ENCODE measurements around the gene KRT222. TPM values are rescaled to one million over a fixed set of nuclear protein-coding genes. Genes with fewer than 3 reads are reported as not detected.

KRT222 gene
- total RNA-seq, 2 experiments from 2014 or later: not detected

- H3K27me3 Mint-ChIP-seq: peaks cover 44% of the 10 kb centered on the region
- no peak overlapping the region for H3K27ac Mint-ChIP-seq
- no peaks in the 10 kb centered on the region for H3K9me3 Mint-ChIP-seq
- POLR2A ChIA-PET: no interaction called here
- peaks cover 8% of the 10 kb centered on the region for H3K4me1 Mint-ChIP-seq
- H3K36me3 Mint-ChIP-seq: no peaks in the 10 kb centered on the region
- ATAC-seq (ENCODE audit: low read depth) (no peak), DNase-seq (no peak)
- H3K4me3 Mint-ChIP-seq: no peak overlapping the region
These were observed 16.0 kb upstream of the KRT222 start for GRCh38 chr17:40680998-40681397.

GRCh38 chr17:40679523-40679907, 14.5 kb upstream of the KRT222 start:
- DNase-seq: no peak
- H3K4me1 Mint-ChIP-seq: peaks cover 8% of the 10 kb centered on the region
- no peaks in the 10 kb centered on the region for H3K36me3 Mint-ChIP-seq
- no peak overlapping the region for H3K4me3 Mint-ChIP-seq
- no peak for ATAC-seq (ENCODE audit: low read depth)
- H3K27ac Mint-ChIP-seq: no peak overlapping the region
- POLR2A ChIA-PET: no interaction called here
- H3K27me3 Mint-ChIP-seq: peaks cover 52% of the 10 kb centered on the region
- H3K9me3 Mint-ChIP-seq: no peaks in the 10 kb centered on the region

- H3K9me3 Mint-ChIP-seq: no peaks in the 10 kb centered on the region
- H3K27ac Mint-ChIP-seq: no peak overlapping the region
- DNase-seq: no peak
- peaks cover 54% of the 10 kb centered on the region for H3K27me3 Mint-ChIP-seq
- POLR2A ChIA-PET: no interaction called here
- H3K36me3 Mint-ChIP-seq: no peaks in the 10 kb centered on the region
- no peak for ATAC-seq (ENCODE audit: low read depth)
- peaks cover 8% of the 10 kb centered on the region for H3K4me1 Mint-ChIP-seq
- no peak overlapping the region for H3K4me3 Mint-ChIP-seq
These were observed 14.0 kb upstream of the KRT222 start for GRCh38 chr17:40678902-40679522.

DNA sequence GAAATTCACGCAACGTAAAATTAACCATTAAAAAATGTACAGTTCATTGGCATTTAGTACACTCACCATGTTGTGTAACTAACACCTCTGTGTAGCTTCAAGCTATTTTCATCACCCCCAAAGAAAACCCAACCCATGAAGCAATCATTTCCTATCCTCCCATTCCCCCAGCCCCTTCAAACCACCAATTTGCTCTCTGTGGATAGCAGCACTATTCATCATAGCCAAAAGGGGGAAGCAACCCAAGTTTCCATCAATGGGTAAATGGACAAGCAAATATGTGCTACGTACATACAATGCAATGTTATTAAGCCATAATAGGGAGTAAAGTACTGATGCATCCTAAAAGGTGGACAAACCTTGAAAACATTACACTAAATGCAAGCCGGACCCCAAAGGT, 10.9 kb upstream of the KRT222 start:
- POLR2A ChIA-PET: no interaction called here
- Mint-ChIP-seq H3K9me3 (no peaks in the 10 kb centered on the region), H3K36me3 (no peaks in the 10 kb centered on the region), H3K4me1 (peaks cover 8% of the 10 kb centered on the region), H3K27ac (no peak overlapping the region), H3K27me3 (peaks cover 42% of the 10 kb centered on the region), H3K4me3 (no peak overlapping the region)
- ATAC-seq (ENCODE audit: low read depth) (no peak), DNase-seq (no peak)

GRCh38 chr17:40672654-40673053, 7.7 kb upstream of the KRT222 start:
- POLR2A ChIA-PET: no interaction called here
- ATAC-seq (ENCODE audit: low read depth): no peak
- H3K4me1 Mint-ChIP-seq: peaks cover 3% of the 10 kb centered on the region
- no peaks in the 10 kb centered on the region for H3K36me3 Mint-ChIP-seq
- H3K27me3 Mint-ChIP-seq: peaks cover 26% of the 10 kb centered on the region
- no peak for DNase-seq
- no peak overlapping the region for H3K4me3 Mint-ChIP-seq
- H3K9me3 Mint-ChIP-seq: no peaks in the 10 kb centered on the region
- no peak overlapping the region for H3K27ac Mint-ChIP-seq

GRCh38 chr17:40671282-40671681, 6.3 kb upstream of the KRT222 start:
- Mint-ChIP-seq H3K36me3 (no peaks in the 10 kb centered on the region), H3K4me3 (no peak overlapping the region), H3K4me1 (peaks cover 1% of the 10 kb centered on the region), H3K9me3 (no peaks in the 10 kb centered on the region), H3K27me3 (peaks cover 28% of the 10 kb centered on the region), H3K27ac (no peak overlapping the region)
- ATAC-seq (ENCODE audit: low read depth): no peak
- POLR2A ChIA-PET: no interaction called here
- no peak for DNase-seq

DNA sequence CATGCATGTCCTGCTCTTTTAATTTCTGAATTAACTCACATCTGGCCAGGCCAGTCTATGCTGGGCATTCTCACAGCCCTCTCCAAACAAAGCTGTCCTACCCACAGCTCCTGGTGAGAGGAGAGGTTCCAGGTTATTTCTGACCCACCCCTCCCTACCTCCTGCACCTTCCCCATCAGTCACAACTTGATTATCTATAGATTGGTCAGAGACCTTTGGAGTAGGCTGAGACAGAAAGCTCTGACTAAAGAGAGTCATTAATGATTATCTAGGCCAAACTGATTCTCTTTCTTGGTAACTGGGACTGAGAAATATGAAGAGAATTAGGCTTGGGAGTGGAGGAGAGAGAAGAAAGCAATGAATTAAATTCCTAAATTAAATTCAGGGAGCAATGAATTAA, 1.4 kb upstream of the KRT222 start:
- no peak for DNase-seq
- Mint-ChIP-seq H3K9me3 (no peaks in the 10 kb centered on the region), H3K4me1 (peaks cover 7% of the 10 kb centered on the region), H3K27ac (no peak overlapping the region), H3K27me3 (peaks cover 34% of the 10 kb centered on the region), H3K4me3 (no peak overlapping the region), H3K36me3 (peaks cover 2% of the 10 kb centered on the region)
- POLR2A ChIA-PET: no interaction called here
- ATAC-seq (ENCODE audit: low read depth): no peak

DNA sequence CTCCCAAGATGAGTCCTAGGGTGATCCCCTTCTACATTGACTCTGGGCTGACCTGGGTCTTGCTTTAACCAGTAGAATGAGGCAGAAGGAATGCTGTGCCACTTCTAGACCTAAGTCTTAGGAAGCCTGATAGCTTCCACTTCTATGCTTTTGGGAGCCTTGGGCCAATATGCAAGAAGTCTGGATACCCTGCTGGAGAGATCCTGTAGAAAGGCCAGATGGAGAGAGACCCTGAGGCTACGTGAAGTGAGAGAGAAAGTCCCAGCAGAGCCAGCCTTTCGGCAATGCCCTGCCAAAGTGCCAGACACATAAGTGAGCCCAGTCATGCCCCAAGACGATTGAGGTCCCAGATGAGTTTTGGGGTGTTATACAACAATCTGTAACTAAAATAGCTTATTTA, 1.7 kb downstream of the KRT222 start:
- H3K4me1 Mint-ChIP-seq: peaks cover 13% of the 10 kb centered on the region
- POLR2A ChIA-PET: no interaction called here
- no peak overlapping the region for H3K4me3 Mint-ChIP-seq
- H3K9me3 Mint-ChIP-seq: peaks cover 2% of the 10 kb centered on the region
- H3K27me3 Mint-ChIP-seq: peaks cover 34% of the 10 kb centered on the region
- H3K27ac Mint-ChIP-seq: no peak overlapping the region
- ATAC-seq (ENCODE audit: low read depth): no peak
- DNase-seq: no peak
- peaks cover 4% of the 10 kb centered on the region for H3K36me3 Mint-ChIP-seq

DNA sequence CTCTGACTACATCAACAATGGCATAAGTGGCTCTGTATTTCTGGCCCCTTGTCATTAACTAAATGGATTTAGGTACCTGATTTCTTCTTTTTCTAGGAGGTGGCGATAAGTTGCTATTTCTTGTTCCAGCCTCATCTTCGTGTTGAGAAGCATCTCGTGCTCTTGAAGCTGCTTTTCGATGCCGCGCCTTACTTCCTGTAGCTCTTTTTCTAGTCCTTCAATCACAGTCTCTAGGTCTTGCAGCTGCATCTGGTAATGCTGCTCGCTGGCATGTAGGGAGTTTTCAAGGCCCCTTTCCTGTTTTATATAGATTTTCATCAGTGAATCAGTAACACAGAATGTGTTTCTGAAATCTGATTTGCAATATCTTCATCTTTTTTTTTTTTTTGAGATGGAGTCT, 5.1 kb downstream of the KRT222 start:
- ATAC-seq (ENCODE audit: low read depth): peak; percentile 33
- H3K27ac Mint-ChIP-seq: no peak overlapping the region
- POLR2A ChIA-PET: no interaction called here
- peaks cover 4% of the 10 kb centered on the region for H3K36me3 Mint-ChIP-seq
- H3K9me3 Mint-ChIP-seq: peaks cover 2% of the 10 kb centered on the region
- peaks cover 26% of the 10 kb centered on the region for H3K27me3 Mint-ChIP-seq
- H3K4me3 Mint-ChIP-seq: no peak overlapping the region
- peaks cover 8% of the 10 kb centered on the region for H3K4me1 Mint-ChIP-seq
- DNase-seq: no peak

DNA sequence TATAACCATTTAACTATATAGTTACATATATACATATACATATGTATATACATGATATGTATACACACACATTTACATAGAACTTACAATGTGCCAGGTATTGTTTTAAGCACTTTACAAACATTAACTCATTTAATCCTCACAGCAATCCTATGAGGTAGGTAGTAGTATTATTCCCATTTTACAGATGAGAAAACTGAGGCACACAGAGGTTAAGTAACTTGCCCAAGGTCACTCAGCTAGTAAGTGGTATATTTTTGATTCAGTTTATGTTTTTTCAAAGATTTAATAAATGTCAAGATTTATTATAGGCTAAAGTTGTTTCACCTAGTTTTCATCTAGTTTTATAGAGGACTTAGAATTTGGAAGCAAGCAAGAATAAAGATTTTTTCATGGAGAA, 6.6 kb downstream of the KRT222 start:
- H3K4me1 Mint-ChIP-seq: peaks cover 5% of the 10 kb centered on the region

DNA sequence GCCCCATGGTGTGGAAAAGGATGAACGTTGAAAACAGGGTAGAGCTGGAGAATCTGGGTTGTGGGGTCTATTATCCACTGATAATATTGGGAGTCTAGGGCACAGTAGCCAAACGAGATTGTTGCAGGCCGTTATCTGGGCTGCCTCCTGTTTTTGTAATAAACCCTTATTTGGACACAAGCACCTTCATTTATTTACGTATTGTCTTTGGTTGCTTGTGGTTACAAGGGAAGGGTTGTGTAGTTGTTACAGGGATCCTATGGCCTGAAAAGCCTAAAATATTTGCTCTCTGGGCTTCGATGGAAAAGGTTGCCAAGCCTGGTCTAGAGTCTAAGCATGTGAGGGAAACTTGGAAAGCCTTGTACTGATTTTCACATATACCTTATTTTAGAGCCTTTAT, 13.0 kb downstream of the KRT222 start:
- Mint-ChIP-seq H3K9me3 (no peaks in the 10 kb centered on the region), H3K27me3 (peaks cover 12% of the 10 kb centered on the region), H3K4me1 (peaks cover 6% of the 10 kb centered on the region), H3K4me3 (no peak overlapping the region), H3K36me3 (peaks cover 2% of the 10 kb centered on the region), H3K27ac (no peak overlapping the region)
- no peak for ATAC-seq (ENCODE audit: low read depth)
- POLR2A ChIA-PET: no interaction called here
- no peak for DNase-seq

More for the DNA sequence above, 6.6 kb downstream of the KRT222 start:
- Mint-ChIP-seq H3K4me3 (no peak overlapping the region), H3K9me3 (peaks cover 2% of the 10 kb centered on the region), H3K27ac (no peak overlapping the region), H3K27me3 (peaks cover 25% of the 10 kb centered on the region), H3K36me3 (peaks cover 2% of the 10 kb centered on the region)
- POLR2A ChIA-PET: no interaction called here
- ATAC-seq (ENCODE audit: low read depth) (no peak), DNase-seq (no peak)

DNA sequence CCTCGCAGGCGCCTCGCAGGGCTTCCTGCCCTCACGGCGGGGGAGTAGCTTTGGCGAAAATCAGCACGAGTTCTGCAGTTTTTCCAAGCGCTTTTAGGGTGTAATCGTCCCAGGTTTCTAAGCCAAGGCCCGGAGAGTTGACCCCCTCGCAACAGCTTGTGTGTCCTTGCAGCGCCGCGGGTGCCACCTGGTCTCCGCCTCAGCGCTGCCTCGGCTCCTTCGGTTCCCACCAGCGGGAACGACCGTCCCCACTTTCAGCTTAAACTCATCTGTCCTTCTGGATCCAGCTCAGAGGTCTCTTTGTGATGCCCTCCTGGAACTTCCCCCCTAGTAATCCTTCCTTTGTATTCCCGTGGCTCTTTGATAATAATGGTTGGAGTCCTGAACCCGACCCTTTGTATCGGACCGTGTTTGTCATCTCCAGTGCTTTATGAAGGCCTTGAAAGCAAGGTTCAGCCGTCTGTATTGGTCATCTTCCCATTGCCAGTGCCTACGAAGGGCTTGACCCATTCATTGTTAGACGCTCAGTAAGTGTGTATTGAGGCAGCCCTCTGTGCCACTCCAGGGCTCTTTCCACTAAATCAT, 16.5 kb downstream of the KRT222 start:
- Mint-ChIP-seq H3K27me3 (peaks cover 3% of the 10 kb centered on the region), H3K9me3 (no peaks in the 10 kb centered on the region), H3K27ac (peak overlapping the region; percentile 94), H3K36me3 (peaks cover 10% of the 10 kb centered on the region), H3K4me1 (peaks cover 17% of the 10 kb centered on the region), H3K4me3 (peak overlapping the region; percentile 95)
- DNase-seq (no peak), ATAC-seq (ENCODE audit: low read depth) (no peak)
- POLR2A ChIA-PET: interaction anchor here (0.9 to 2.9 kb wide), 10 partner anchors 21 to 1018 kb away, joined by 3 to 19 read pairs (median 10); no protein-coding TSS in a partner anchor

GRCh38 chr17:40647624-40648383, 17.2 kb downstream of the KRT222 start, which contains the start of gene SMARCE1:
Gene SMARCE1 (minus strand): TSS chr17:40647818. CDS start chr17:40645802, 2,016 bp downstream.
- ATAC-seq (ENCODE audit: low read depth) (peak; percentile 73), DNase-seq (peak; percentile 84)
- Mint-ChIP-seq H3K27ac (peak within 1 kb of the TSS; percentile 94), H3K4me3 (peak within 1 kb of the TSS; percentile 95), H3K9me3 (no peaks in the 10 kb centered on the region), H3K4me1 (peaks cover 21% of the 10 kb centered on the region), H3K36me3 (peaks cover 14% of the 10 kb centered on the region), H3K27me3 (no peaks in the 10 kb centered on the region)
- POLR2A ChIA-PET: interaction anchor here (0.6 to 2.9 kb wide), 23 partner anchors 9 to 1042 kb away, joined by 3 to 19 read pairs (median 5); partner anchors contain the start of gene KRT222
